A673 (cell line): ENCODE data around the gene TEK.

Experiments
- CTCF ChIP-seq: fragments of 300-800, 200-600 bp; sonication (generic); conservative IDR thresholded peaks from 2 replicates; pipeline ENCODE4 v1.5.1; 2017; ENCODE audit warnings: low read depth, mild to moderate bottlenecking, antibody characterized with exemption, low read length, moderate library complexity, mixed read lengths
- EZH2 ChIP-seq: fragments of 200-600 bp; sonication (generic); IDR thresholded peaks from 2 replicates; pipeline ENCODE4 v1.6.1; 2017; ENCODE audit warnings: borderline replicate concordance, low read depth, mild to moderate bottlenecking, mixed read lengths, antibody characterized with exemption, low read length; ENCODE audit not compliant: poor library complexity, severe bottlenecking

GRCh38 chr9:27090231-27090630, 18.8 kb upstream of the TEK start:
- TF ChIP-seq CTCF: no peak
- TF ChIP-seq EZH2: no peak
